Airway epithelial cell (primary cell): ENCODE measurements around the gene LTB. TPM values are rescaled to one million over a fixed set of nuclear protein-coding genes. Genes with fewer than 3 reads are reported as not detected.

Experiments used
- total RNA-seq: library from RNA; depleted of rRNA; stranded (reverse); fragments of >200 nt; gene quantifications from 2 replicates; pipeline ENCODE4 v1.2.3, GENCODE V29; 2015

The LTB gene
- total RNA-seq = 0.85 and 1.5 TPM in 2 replicates

GRCh38 chr6:31582230-31582643, at the start of gene LTB:
TSS of gene LTB (minus strand) at chr6:31582424. CDS start at chr6:31582417, 7 bp downstream.

GRCh38 chr6:31620586-31621319, 38.5 kb upstream of the LTB start, which contains the start of gene PRRC2A:
TSS of gene PRRC2A (plus strand) at chr6:31620715. CDS start at chr6:31622790, 2,075 bp downstream.

GRCh38 chr6:31614684-31615578, 32.7 kb upstream of the LTB start, which contains the start of gene AIF1:
TSS of gene AIF1 (plus strand) at chr6:31615234. CDS start at chr6:31615330, 96 bp downstream.

GRCh38 chr6:31586008-31586407, 3.8 kb upstream of the LTB start, which contains the start of gene LST1:
TSS of gene LST1 (plus strand) at chr6:31586277. CDS start at chr6:31587300, 1,023 bp downstream.

GRCh38 chr6:31575335-31575901, 6.8 kb downstream of the LTB start, which contains the start of gene TNF:
TSS of gene TNF (plus strand) at chr6:31575565. CDS start at chr6:31575742, 177 bp downstream.

GRCh38 chr6:31572041-31572911, 9.9 kb downstream of the LTB start, which contains the start of gene LTA:
TSS of gene LTA (plus strand) at chr6:31572289. CDS start at chr6:31572743, 454 bp downstream.

GRCh38 chr6:31546958-31547726, 35.1 kb downstream of the LTB start, which contains the start of gene NFKBIL1:
TSS of gene NFKBIL1 (plus strand) at chr6:31547608. CDS start at chr6:31547695, 87 bp downstream.

GRCh38 chr6:31546339-31546957, 35.8 kb downstream of the LTB start, which contains the start of gene ATP6V1G2:
TSS of gene ATP6V1G2 (minus strand) at chr6:31546608. CDS start at chr6:31546559, 49 bp downstream.

GRCh38 chr6:31541658-31542521, 40.3 kb downstream of the LTB start, which contains the start of gene DDX39B:
TSS of gene DDX39B (minus strand) at chr6:31542003. CDS start at chr6:31540532, 1,471 bp downstream.

Other genes with a start within 250 kb of the LTB start
- gene HLA-B, start 225.2 kb downstream of the LTB start, total RNA-seq = 8.4 and 10.9 TPM in 2 replicates
- gene MICA, start 178.8 kb downstream of the LTB start, total RNA-seq = 28.6 and 29.3 TPM in 2 replicates
- 5.2 and 9.3 TPM in 2 replicates for gene MICB, start 84.3 kb downstream of the LTB start, total RNA-seq
- not detected in 2 replicates for gene MCCD1, start 53.5 kb downstream of the LTB start, total RNA-seq
- 291 and 399 TPM in 2 replicates for gene DDX39B, start 40.4 kb downstream of the LTB start, total RNA-seq
- 0.19 and 0.28 TPM in 2 replicates for gene ATP6V1G2, start 35.8 kb downstream of the LTB start, total RNA-seq
- 16.3 and 17.6 TPM in 2 replicates for gene NFKBIL1, start 34.8 kb downstream of the LTB start, total RNA-seq
- gene LTA, start 10.1 kb downstream of the LTB start, total RNA-seq = not detected in 2 replicates
- gene TNF, start 6.9 kb downstream of the LTB start, total RNA-seq = 0.23 and 0.28 TPM in 2 replicates
- not detected in 2 replicates for gene LST1, start 3.9 kb upstream of the LTB start, total RNA-seq
- not detected in 2 replicates for gene NCR3, start 10.6 kb upstream of the LTB start, total RNA-seq
- not detected in 2 replicates for gene AIF1, start 32.8 kb upstream of the LTB start, total RNA-seq
- 63.4 and 119 TPM in 2 replicates for gene PRRC2A, start 38.3 kb upstream of the LTB start, total RNA-seq
- gene BAG6, start 70.2 kb upstream of the LTB start, total RNA-seq = 200 and 272 TPM in 2 replicates
- gene APOM, start 73.5 kb upstream of the LTB start, total RNA-seq = 2.3 and 3.9 TPM in 2 replicates
- gene C6orf47, start 78.4 kb upstream of the LTB start, total RNA-seq = 17.0 and 18.1 TPM in 2 replicates
- 14.5 and 14.7 TPM in 2 replicates for gene GPANK1, start 82.6 kb upstream of the LTB start, total RNA-seq
- 236 and 271 TPM in 2 replicates for gene CSNK2B, start 83.7 kb upstream of the LTB start, total RNA-seq
- gene LY6G5B, start 87.6 kb upstream of the LTB start, total RNA-seq = 0.60 and 2.1 TPM in 2 replicates
- 0.42 and 0.79 TPM in 2 replicates for gene LY6G5C, start 98.6 kb upstream of the LTB start, total RNA-seq
- 26.8 and 31.6 TPM in 2 replicates for gene ABHD16A, start 120.9 kb upstream of the LTB start, total RNA-seq
- not detected in 2 replicates for gene LY6G6F, start 124.4 kb upstream of the LTB start, total RNA-seq
- not detected in 2 replicates for gene LY6G6D, start 132.9 kb upstream of the LTB start, total RNA-seq
- gene LY6G6C, start 139.3 kb upstream of the LTB start, total RNA-seq = 1.5 and 3.7 TPM in 2 replicates
- 0.49 TPM in 1 of 2 replicates, not detected in the other for gene MPIG6B, start 140.9 kb upstream of the LTB start, total RNA-seq
- 28.1 and 43.2 TPM in 2 replicates for gene DDAH2, start 146.9 kb upstream of the LTB start, total RNA-seq
- 445 and 657 TPM in 2 replicates for gene CLIC1, start 154.1 kb upstream of the LTB start, total RNA-seq
- gene MSH5, start 157.6 kb upstream of the LTB start, total RNA-seq = 10.5 and 12.6 TPM in 2 replicates
- gene SAPCD1, start 180.2 kb upstream of the LTB start, total RNA-seq = 0.63 and 2.0 TPM in 2 replicates
- 1.6 and 2.8 TPM in 2 replicates for gene VWA7, start 194.9 kb upstream of the LTB start, total RNA-seq
- gene VARS1, start 213.3 kb upstream of the LTB start, total RNA-seq = 109 and 115 TPM in 2 replicates
- 73.8 and 83.4 TPM in 2 replicates for gene LSM2, start 224.5 kb upstream of the LTB start, total RNA-seq
- gene HSPA1L, start 232.9 kb upstream of the LTB start, total RNA-seq = 0.14 and 0.21 TPM in 2 replicates
- 85.4 and 93.2 TPM in 2 replicates for gene HSPA1A, start 233.1 kb upstream of the LTB start, total RNA-seq
- gene HSPA1B, start 245.3 kb upstream of the LTB start, total RNA-seq = 172 and 180 TPM in 2 replicates